H9 (cell line): ENCODE results near the gene RNF145. TPM values are rescaled to one million over a fixed set of nuclear protein-coding genes. Genes with fewer than 3 reads are reported as not detected.

Experiments
- DNase-seq: peaks from one replicate; pipeline ENCODE4 v3.0.0-alpha.2; 2017
- H2AFZ ChIP-seq: one replicate; pipeline ENCODE4 v1.6.1; 2013; ENCODE audit warnings: mild to moderate bottlenecking, low read length, control low read depth, moderate library complexity
- H2AK5ac ChIP-seq: 2 replicates; pipeline ENCODE4 v1.6.1; 2013; ENCODE audit warnings: low read length, control low read depth, mixed read lengths; ENCODE audit not compliant: insufficient read length
- H2BK120ac ChIP-seq: one replicate; pipeline ENCODE4 v1.6.1; 2013; ENCODE audit warnings: low read depth, mild to moderate bottlenecking, low read length, control low read depth, inconsistent platforms; ENCODE audit not compliant: poor library complexity, severe bottlenecking
- H2BK12ac ChIP-seq: 2 replicates; pipeline ENCODE4 v1.6.1; 2013; ENCODE audit warnings: low read length, control low read depth, mixed read lengths, low read depth; ENCODE audit not compliant: insufficient read length
- H2BK15ac ChIP-seq: 2 replicates; pipeline ENCODE4 v1.6.1; 2013; ENCODE audit warnings: low read depth, low read length, control low read depth
- H2BK20ac ChIP-seq: one replicate; pipeline ENCODE4 v1.6.1; 2013; ENCODE audit warnings: low read depth, mild to moderate bottlenecking, low read length, control low read depth, inconsistent platforms; ENCODE audit not compliant: poor library complexity, severe bottlenecking
- H2BK5ac ChIP-seq: 2 replicates; pipeline ENCODE4 v1.6.1; 2013; ENCODE audit warnings: low read length, control low read depth, mixed read lengths; ENCODE audit not compliant: insufficient read length
- H3K14ac ChIP-seq: 2 replicates; pipeline ENCODE4 v1.6.1; 2013; ENCODE audit warnings: low read length, control low read depth; ENCODE audit not compliant: insufficient read depth
- H3K18ac ChIP-seq: 2 replicates; pipeline ENCODE4 v1.6.1; 2013; ENCODE audit warnings: low read depth, mild to moderate bottlenecking, mixed read lengths, low read length, control low read depth; ENCODE audit not compliant: insufficient read length
- H3K23ac ChIP-seq: 2 replicates; pipeline ENCODE4 v1.6.1; 2013; ENCODE audit warnings: low read length, control low read depth, mixed read lengths, low read depth; ENCODE audit not compliant: insufficient read length
- H3K23me2 ChIP-seq: 2 replicates; pipeline ENCODE4 v1.6.1; 2013; ENCODE audit warnings: low read depth, mild to moderate bottlenecking, mixed read lengths, low read length, control low read depth; ENCODE audit not compliant: insufficient read length, poor library complexity, severe bottlenecking
- H3K27ac ChIP-seq: 2 replicates; pipeline ENCODE4 v1.5.1; 2013; ENCODE audit warnings: low read length, control low read depth, mixed read lengths, low read depth; ENCODE audit not compliant: insufficient read length
- H3K27me3 ChIP-seq: 2 replicates; pipeline ENCODE4 v1.6.1; 2013; ENCODE audit warnings: low read length, control low read depth, inconsistent platforms; ENCODE audit not compliant: insufficient read depth
- H3K4ac ChIP-seq: 2 replicates; pipeline ENCODE4 v1.6.1; 2013; ENCODE audit warnings: low read depth, mild to moderate bottlenecking, control low read depth, inconsistent platforms, low read length, moderate library complexity
- H3K4me1 ChIP-seq: 2 replicates; pipeline ENCODE4 v1.6.1; 2013; ENCODE audit warnings: low read length, control low read depth, inconsistent platforms; ENCODE audit not compliant: insufficient read depth
- H3K4me2 ChIP-seq: 2 replicates; pipeline ENCODE4 v1.6.1; 2013; ENCODE audit warnings: low read length, control low read depth, mixed read lengths; ENCODE audit not compliant: insufficient read length, insufficient read depth
- H3K56ac ChIP-seq: 2 replicates; pipeline ENCODE4 v1.6.1; 2013; ENCODE audit warnings: low read depth, mild to moderate bottlenecking, mixed read lengths, low read length, control low read depth; ENCODE audit not compliant: insufficient read length
- H3K79me1 ChIP-seq: 2 replicates; pipeline ENCODE4 v1.6.1; 2013; ENCODE audit warnings: low read depth, mild to moderate bottlenecking, moderate library complexity, low read length, control low read depth, inconsistent platforms; ENCODE audit not compliant: insufficient read depth, poor library complexity, severe bottlenecking
- H3K79me2 ChIP-seq: 2 replicates; pipeline ENCODE4 v1.6.1; 2013; ENCODE audit warnings: low read length, control low read depth, inconsistent platforms; ENCODE audit not compliant: insufficient read depth
- H3K9ac ChIP-seq: 2 replicates; pipeline ENCODE4 v1.6.1; 2013; ENCODE audit warnings: low read length, control low read depth, mixed read lengths; ENCODE audit not compliant: insufficient read length; ENCODE audit errors: extremely low read depth
- H3K9me3 ChIP-seq: one replicate; pipeline ENCODE4 v1.6.1; 2013; ENCODE audit warnings: low read depth, low read length, inconsistent platforms; ENCODE audit not compliant: control insufficient read depth
- H3T11ph ChIP-seq: one replicate; pipeline ENCODE4 v1.6.1; 2013; ENCODE audit warnings: mild to moderate bottlenecking, low read length, control low read depth, inconsistent platforms
- H4K20me1 ChIP-seq: one replicate; pipeline ENCODE4 v1.6.1; 2013; ENCODE audit not compliant: control insufficient read depth, insufficient read length, insufficient read depth
- H4K5ac ChIP-seq: 2 replicates; pipeline ENCODE4 v1.6.1; 2013; ENCODE audit warnings: low read depth, mild to moderate bottlenecking, mixed read lengths, low read length, control low read depth; ENCODE audit not compliant: insufficient read length
- H4K8ac ChIP-seq: replicated peaks from 2 replicates; pipeline ENCODE4 v1.6.1; 2013; ENCODE audit warnings: low read length, control low read depth, mixed read lengths, low read depth; ENCODE audit not compliant: insufficient read length
- H4K91ac ChIP-seq: 2 replicates; pipeline ENCODE4 v1.6.1; 2013; ENCODE audit warnings: low read depth, mild to moderate bottlenecking, moderate library complexity, mixed read lengths, low read length, control low read depth; ENCODE audit not compliant: insufficient read length
- H3K27ac Mint-ChIP-seq, 3 experiments: 2 replicates in 2 of 3; 3 replicates in 1 of 3; pipeline ENCODE4 v1.8.0; 2020 to 2021; ENCODE audit warnings: mixed read lengths in 3 of 3, mild to moderate bottlenecking in 1 of 3, moderate library complexity in 1 of 3
- H3K27me3 Mint-ChIP-seq: 2 replicates; pipeline ENCODE4 v1.8.0; 2021; ENCODE audit warnings: low read depth, mild to moderate bottlenecking, moderate library complexity, mixed read lengths
- H3K36me3 Mint-ChIP-seq, 3 experiments: 2 replicates in 2 of 3; 3 replicates in 1 of 3; pipeline ENCODE4 v1.8.0; 2020 to 2021; ENCODE audit warnings: low read depth in 3 of 3, mixed read lengths in 3 of 3; ENCODE audit not compliant: insufficient read depth in 1 of 3
- H3K4me1 Mint-ChIP-seq, 2 experiments: 2 replicates each; pipeline ENCODE4 v1.8.0; 2020; ENCODE audit warnings: mixed read lengths in 2 of 2
- H3K4me3 Mint-ChIP-seq, 2 experiments: 2 replicates in 1 of 2; 3 replicates in 1 of 2; pipeline ENCODE4 v1.8.0; 2020 to 2021; ENCODE audit warnings: mild to moderate bottlenecking in 2 of 2, mixed read lengths in 2 of 2, moderate library complexity in 1 of 2
- H3K9me3 Mint-ChIP-seq, 2 experiments: 2 replicates in 1 of 2; 3 replicates in 1 of 2; pipeline ENCODE4 v1.8.0; 2020; ENCODE audit warnings: mild to moderate bottlenecking in 2 of 2, mixed read lengths in 2 of 2, moderate library complexity in 1 of 2
- CTCF ChIP-seq: fragments of 200-600 bp; sonication (generic); conservative IDR thresholded peaks from 3 replicates; pipeline ENCODE4 v1.8.0; 2021; ENCODE audit warnings: antibody characterized with exemption, mild to moderate bottlenecking
- WGBS: extraction: QIAGEN DNeasy Blood & Tissue Kit; methylation state at CpG from one replicate; pipeline ENCODE4 v1.1.7; 2013; ENCODE audit warnings: missing lambda C conversion rate, low lambda C conversion rate, mixed read lengths; ENCODE audit not compliant: insufficient read length; ENCODE audit errors: extremely low coverage; 5-methylcytosine and 5-hydroxymethylcytosine counted together
- total RNA-seq: library from RNA; stranded (reverse); gene quantifications from 2 replicates; pipeline ENCODE4 v1.2.1, GENCODE V29; 2021

Gene RNF145
- total RNA-seq, 1 experiment from 2014 or later: 59.1 TPM

GRCh38 chr5:159147976-159148375 lies 61.4 kb downstream of the RNF145 start:
- no peak overlapping the region for H2AK5ac ChIP-seq
- no peak overlapping the region for H3K27ac ChIP-seq
- H4K20me1 ChIP-seq: no peaks in the 10 kb centered on the region
- no peaks in the 10 kb centered on the region for H3K4me1 ChIP-seq
- Mint-ChIP-seq H3K36me3 (no peaks in the 10 kb centered on the region), H3K27me3 (peaks cover 17% of the 10 kb centered on the region), H3K4me3 (no peak overlapping the region), H3K27ac (no peak overlapping the region), H3K9me3 (peaks cover 0 to 3% of the 10 kb centered on the region in 2 experiments; a peak in 2 of 5 replicates), H3K4me1 (0 out of 4 replicates have a peak, but pooled peaks cover 0 to 2% of the 10 kb centered on the region in 2 experiments)
- H3K4ac ChIP-seq: no peak overlapping the region
- H3K18ac ChIP-seq: no peak overlapping the region
- no peak overlapping the region for H2BK15ac ChIP-seq
- H3K9ac ChIP-seq: no peak overlapping the region
- TF ChIP-seq CTCF: no peak
- H3K14ac ChIP-seq: no peak overlapping the region
- no peaks in the 10 kb centered on the region for H3K23me2 ChIP-seq
- no peak for DNase-seq
- no peak overlapping the region for H2BK12ac ChIP-seq
- no peak overlapping the region for H2BK120ac ChIP-seq
- H4K5ac ChIP-seq: no peak overlapping the region
- H4K91ac ChIP-seq: no peak overlapping the region
- H3T11ph ChIP-seq: no peak overlapping the region
- no peaks in the 10 kb centered on the region for H3K79me2 ChIP-seq
- H3K27me3 ChIP-seq: no peaks in the 10 kb centered on the region
- no peak overlapping the region for H2BK20ac ChIP-seq
- no peak overlapping the region for H2BK5ac ChIP-seq
- H3K4me2 ChIP-seq: no peak overlapping the region
- no peak overlapping the region for H4K8ac ChIP-seq
- no peaks in the 10 kb centered on the region for H3K9me3 ChIP-seq
- H2AFZ ChIP-seq: no peak overlapping the region
- no peaks in the 10 kb centered on the region for H3K79me1 ChIP-seq
- H3K23ac ChIP-seq: no peak overlapping the region
- H3K56ac ChIP-seq: no peak overlapping the region
- no CpG with 5 or more reads among the region's 1 CpG for WGBS
